Stimulated activated CD4-positive, alpha-beta T cell treated with anti-CD3 and anti-CD28 coated beads, Interleukin-15, amount 100 ng/mL, for 1 hour (primary cell): ENCODE measurements around the gene LAMA2.

ENCODE experiments used
- DNase-seq, 2 donors: peaks; one replicate each; pipeline ENCODE4 v3.0.0-alpha.2; 2020; ENCODE audit warnings: low read depth in 1 of 2, low spot score in 1 of 2

The LAMA2 gene

DNA sequence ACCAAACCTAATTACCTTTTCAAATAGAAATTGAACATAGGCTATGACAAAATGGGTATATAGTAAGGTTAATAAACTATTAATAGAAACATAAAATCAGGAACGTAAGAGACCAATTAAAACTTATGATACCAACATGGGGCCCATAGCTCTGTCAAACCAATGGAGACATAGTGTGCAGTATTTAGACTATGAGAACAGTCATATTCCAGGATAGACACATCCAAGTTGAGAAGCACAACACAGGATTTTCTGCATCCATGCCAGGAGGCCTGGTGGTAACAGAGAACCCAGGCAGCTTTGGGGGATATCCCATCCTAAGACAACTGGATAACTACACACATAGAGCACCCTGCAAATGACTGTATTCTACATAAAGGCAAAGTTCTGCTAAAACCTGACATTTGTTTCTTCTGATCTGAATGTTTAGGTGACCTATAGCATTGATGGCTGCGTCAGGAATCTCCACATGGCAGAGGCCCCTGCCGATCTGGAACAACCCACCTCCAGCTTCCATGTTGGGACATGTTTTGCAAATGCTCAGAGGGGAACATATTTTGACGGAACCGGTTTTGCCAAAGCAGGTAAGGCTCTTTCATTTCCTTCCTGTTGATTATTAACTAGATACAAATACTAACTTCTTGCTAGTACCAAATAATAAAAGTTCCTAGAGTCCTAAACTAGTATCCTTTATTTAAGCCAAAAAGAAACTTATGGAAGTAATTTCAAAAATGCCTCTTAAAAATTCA lies 624.3 kb downstream of the LAMA2 start:
- no peak for DNase-seq

DNA sequence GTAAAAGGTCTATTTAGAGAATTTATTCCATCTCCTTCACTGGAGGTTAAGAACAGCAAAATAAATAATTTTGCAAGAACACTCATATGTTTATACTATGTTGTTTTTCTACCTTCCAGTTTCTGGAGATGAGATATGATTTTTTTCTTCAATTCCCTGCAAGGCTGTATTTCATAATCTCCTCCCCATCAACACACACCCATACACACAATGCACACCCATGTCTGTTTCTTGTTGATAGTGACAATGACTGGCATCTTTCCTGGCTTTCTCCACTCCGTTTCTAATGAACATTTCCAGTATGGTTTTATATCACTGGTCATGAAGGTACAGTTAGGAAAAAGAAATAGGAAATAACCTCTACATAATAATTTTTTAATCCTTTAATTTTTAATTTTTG lies 624.9 kb downstream of the LAMA2 start:
- DNase-seq: no peak

DNA sequence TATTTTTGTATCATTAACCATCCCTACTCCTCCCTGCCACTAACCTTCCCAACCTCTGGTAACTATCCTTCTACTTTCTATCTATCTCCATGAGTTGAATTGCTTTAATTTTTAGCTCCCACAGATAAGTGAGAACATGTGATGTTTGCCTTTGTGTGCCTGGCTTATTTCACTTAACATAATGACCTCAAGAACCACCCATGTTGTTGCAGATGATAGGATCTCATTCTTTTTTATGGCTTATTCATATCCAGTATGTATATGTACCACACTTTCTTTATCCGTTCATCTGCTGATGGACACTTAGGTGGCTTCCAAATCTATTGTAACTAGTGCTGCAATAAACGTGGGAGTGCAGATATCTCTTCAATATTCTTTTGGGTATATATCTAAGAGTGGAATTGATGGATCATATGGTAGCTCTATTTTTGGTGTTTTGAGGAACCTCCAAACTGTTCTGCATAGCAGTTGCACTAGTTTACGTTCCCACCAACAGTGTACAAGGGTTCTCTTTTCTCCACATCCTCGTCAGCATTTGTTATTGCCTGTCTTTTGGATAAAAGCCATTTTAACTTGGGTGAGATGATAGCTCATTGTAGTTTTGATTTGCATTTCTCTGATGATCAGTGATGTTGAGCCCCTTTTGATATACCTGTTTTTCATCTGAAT lies 625.7 kb downstream of the LAMA2 start:
- no peak for DNase-seq

DNA sequence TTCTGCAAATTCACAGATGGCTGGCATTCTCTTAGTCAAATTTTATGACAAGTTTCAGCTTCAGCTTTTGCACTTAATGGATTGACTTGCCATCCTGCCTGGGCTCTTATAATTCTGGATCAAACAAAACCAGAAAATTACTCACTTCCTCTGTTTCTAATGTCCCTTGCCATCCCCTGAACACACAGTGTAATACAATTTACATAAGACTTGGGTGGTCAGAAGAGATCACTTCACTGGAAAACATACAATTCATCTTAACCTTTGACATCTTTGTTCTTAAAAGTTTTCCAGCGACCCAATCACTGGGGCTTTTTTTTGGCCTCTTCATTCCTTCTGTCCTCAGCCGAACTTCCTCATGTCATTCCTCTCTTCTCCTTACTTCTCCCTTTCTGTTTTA lies 628.0 kb downstream of the LAMA2 start:
- no peak for DNase-seq

DNA sequence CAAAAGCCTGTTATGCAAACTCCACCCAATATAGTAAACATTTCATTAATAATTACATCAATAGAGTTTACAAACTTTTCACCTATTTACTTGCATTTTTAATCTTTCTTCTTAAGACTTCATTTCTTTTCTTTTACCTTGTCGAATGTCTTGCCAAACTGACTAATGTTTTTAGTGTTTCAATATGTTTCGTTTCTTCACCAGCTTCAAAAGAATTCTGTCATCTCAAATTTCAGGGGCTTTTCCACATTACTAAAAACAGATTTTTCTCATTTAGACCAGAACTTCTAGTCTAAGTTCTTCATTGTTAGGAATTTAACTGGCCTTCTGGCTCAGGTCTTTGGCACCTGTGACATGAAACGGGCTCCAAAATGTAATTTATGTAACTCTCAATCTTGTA lies 630.5 kb downstream of the LAMA2 start:
- no peak for DNase-seq

DNA sequence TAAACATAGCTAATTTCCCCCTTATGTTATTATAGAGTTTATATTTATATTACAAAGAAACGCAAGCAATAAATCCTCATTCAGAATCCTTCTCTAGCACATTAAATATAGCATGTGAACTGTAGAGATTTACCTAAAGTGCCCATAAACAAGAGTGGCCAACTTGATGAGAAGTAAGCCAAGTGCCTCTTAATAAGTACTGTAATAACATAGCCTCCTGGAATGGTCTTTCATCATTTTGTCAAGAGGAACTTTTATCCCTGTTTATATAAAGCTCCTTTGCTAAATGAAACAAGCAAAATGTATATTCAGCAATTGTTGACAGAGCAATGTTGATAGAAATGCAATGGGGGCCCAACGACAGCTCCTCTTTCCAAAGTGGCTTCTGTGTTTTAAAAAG lies 632.1 kb downstream of the LAMA2 start:
- no peak for DNase-seq

DNA sequence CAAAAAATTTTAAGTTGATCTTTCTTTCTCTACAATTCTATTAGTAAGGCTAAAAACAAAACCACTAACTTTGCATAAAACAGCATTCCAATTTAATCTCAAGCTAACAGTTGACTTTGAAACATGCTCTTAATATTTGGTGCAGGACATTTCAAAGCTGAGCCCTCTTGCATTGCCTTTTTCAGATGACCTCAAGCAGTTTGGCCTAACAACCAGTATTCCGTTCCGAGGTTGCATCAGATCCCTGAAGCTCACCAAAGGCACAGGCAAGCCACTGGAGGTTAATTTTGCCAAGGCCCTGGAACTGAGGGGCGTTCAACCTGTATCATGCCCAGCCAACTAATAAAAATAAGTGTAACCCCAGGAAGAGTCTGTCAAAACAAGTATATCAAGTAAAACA lies 633.1 kb downstream of the LAMA2 start:
- no peak for DNase-seq

DNA sequence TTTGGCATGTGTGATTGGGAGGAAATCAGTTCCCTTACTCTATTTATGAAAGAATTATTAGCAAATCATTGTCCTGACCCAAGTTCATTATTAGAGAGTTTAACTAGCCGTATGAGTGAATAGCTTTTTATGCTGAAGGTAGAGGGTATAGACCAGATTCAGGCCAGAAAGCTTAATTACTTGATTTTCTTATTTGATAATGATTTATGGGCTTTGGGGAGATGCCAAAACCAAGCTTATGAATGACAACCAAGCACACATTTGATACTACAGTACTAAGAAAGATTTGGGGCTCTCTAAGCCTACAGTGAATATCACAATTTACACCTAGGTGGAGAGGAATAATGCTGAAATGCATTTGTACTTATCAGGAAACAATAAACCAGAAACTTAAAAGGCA lies 633.8 kb downstream of the LAMA2 start:
- no peak for DNase-seq

DNA sequence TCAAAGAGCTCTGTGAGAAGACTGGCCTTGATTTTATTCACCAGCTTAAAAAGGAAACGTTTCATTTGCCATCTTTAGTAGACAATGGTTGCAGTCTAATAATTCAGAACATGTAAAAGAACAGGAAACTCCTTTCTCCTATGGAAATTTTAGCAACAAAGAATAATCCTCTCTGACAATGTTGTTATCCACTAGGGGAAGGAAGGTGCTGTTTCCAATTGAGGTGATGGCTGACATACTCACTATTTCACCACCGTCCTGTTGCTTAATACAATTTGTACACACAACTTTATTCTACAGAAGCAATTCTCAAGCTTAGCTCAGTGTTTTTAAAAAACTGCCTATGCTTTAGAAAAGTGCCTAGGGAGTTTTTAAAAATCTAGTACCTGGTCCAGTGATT lies 634.4 kb downstream of the LAMA2 start:
- no peak for DNase-seq

DNA sequence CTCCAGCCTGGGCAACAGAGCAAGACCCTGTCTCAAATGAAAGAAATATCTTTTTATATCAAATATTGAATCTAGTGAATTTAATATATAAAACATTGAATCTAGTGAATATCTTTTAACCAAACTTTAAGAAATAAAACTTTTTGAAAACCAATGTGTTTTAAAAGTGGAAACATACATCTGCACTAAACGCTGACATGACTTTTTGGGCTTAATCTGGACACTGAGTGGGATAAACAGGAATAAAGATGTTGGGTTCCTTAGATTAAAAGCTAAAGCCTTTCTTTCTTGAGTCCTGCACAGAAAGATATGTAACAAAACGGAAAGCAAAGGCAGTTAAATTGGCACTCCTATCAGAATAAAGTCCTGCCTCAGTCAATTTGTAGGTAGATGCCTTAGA lies 636.8 kb downstream of the LAMA2 start:
- no peak for DNase-seq

DNA sequence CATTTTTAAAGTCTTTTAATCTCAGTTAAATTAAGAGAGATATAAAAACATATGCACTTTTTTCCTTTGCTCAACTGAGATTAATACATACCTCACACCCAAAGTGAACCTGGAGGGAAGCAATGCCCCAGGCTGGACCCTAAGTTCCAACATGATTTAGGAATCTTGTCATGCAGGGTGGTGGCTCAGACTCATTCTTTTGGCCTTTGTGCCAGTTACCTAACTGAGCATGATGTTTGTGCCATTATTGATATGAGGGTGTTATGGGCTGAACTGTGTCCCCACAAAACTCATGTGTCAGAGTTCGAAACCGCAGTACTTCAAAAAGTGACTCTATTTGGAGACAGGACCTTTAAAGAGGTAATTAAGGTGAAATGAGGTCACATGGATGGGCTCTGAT lies 639.0 kb downstream of the LAMA2 start:
- DNase-seq: no peak

DNA sequence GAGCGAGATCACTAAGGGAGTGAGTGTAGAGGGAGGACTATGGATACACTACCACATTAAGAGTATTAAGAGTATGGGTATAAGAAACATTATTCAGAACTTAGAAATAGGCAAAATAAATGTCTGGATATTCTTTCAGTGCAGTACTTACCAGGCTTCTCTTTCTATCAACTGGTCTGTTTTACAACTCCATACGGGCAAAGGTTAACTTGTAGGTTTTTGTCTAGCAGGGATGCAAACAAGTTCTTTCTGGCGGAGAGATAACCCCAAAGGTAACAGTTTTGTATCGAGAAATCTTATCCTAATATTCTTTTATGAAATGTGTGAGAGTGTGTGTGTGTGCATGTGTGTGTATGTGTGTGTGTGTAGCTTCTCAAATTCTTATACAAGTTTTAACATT lies 640.9 kb downstream of the LAMA2 start:
- no peak for DNase-seq

DNA sequence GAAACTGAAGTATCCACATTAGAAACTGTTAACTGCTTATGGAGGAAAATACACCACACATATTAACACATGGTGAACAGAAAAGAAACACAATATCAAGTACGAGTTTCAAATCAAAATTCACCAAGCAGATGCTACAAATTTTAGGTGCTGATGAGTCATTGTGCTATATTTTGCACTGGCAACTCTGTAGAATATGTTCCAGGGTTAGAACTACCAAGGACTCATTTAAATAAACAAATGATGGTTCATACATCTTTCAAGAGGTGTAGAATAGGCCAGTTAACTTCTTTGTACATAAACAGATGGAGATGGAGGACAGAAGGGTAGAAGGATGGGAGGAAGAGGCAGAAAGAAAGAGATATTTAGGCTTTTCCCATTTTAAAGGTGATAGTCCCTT lies 642.1 kb downstream of the LAMA2 start:
- DNase-seq: no peak

DNA sequence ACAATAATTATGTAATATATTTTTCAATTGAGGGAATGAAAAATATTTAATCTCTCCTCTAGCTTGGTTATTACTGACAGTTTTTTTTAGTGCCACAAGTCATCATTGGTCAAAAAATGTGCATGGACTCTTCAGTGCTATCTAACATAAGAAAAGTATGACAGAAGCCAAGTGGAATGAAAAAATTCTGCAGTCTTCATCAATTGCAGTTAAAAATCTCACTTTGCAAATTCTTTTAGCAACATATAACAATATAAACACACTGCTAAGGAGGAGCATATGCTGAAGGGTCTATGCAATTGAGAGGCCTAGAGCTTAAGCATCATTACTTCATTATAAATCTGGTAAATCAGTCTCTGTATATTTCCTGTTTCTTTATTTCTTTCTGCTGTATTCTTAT lies 652.0 kb downstream of the LAMA2 start:
- no peak for DNase-seq

DNA sequence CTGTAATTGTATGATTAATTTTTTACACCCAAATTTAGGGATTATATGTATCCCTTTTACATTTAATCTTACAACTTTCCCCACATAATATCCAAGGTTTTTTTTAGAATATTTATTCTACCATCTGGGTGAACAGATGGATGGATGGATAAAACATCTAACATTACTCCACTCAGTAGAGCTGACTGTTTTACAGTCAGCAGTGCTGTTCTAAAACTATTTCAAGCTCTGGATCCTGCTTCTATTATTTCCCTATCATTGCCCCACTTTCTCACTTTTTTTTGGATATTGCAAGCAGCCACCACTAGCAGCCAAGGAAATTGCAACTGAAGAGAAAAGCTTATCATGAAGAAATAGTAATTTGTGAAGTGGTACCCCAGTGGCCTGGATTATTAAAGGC lies 653.3 kb downstream of the LAMA2 start:
- no peak for DNase-seq

DNA sequence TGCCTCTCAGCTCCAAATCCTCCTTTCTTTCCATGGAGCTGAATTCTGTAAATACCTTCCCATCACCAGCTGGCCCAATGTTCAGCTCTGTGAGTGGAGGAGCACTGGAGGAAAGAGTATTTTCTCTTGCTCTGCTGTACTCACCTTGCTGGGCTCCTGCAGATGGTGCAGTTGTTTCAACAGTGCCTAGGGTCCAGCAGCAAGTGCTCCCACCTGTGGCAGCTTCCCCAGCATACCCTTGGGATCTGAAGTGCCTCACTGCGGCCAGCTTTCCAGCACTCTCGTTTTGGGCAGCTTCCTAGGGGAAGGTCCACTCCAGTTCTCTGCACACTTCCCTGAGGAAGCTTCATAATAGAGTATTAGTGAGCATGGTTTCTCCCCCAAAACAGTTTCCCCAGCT lies 656.1 kb downstream of the LAMA2 start:
- no peak for DNase-seq

DNA sequence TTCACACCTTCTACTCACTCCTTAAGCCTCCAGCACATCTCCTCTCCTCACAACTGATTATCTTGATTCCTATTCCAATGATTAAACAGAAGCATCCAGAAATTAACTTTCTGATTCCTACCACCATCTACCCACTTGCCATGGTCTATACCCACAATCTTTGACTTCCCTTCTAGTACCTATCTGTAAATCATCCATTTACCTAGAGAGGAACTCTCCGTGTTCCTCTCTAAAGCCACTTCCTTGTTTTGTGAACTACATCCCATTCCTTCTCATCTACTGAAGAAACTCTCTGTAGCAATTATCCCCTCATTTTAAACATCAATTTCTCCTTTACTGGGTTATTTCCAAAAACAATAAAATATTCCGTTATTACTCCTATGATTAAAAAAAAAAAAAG lies 659.8 kb downstream of the LAMA2 start:
- no peak for DNase-seq

DNA sequence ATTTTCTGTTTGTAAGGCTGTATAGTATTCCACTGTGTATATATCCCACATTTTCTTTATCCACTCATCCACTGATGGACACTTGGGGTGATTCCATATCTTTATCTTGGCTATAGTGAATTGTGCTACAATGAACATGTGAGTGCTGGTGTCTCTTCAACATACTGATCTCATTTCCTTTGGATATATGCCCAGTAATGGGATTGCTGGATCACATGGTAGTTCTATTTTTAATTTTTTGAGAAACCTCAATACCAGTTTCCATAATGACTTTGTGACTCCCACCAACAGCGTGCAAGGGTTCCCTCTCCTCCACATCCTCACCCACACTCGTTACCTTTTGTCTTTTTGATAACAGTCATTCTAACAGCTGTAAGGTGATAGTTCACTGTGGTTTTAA lies 661.0 kb downstream of the LAMA2 start:
- no peak for DNase-seq

DNA sequence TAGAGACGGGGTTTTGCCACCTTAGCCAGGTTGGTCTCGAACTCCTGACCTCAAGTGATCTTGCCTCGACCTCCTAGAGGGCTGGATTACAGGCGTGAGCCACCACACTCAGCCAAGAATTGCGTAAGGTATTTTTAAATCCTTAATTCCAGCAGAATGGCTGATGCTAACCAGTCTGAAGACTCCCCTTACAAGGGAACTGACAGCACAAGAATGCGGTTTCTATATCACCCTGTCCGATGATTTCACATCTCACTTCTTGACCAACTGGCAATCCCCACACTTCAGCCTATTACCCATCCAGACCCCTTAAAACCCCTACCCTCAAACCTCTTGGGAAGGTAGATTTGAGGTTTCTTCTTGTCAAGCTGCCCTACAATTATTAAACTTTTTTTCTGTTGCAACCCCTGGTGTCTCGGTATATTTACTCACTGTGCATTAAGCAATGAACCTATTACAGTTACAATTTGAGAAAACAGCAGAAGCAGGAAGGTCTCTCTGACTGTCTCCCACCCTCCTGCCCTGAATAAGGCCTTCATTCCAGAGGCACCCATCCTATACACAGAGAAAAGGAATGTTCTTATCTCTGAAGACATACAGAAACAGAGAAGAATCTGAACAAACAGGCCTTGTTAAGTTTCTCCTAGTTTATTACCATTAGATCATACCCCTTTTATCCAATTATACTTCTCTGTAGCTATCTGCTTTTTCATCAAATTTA lies 662.1 kb downstream of the LAMA2 start:
- DNase-seq: no peak

DNA sequence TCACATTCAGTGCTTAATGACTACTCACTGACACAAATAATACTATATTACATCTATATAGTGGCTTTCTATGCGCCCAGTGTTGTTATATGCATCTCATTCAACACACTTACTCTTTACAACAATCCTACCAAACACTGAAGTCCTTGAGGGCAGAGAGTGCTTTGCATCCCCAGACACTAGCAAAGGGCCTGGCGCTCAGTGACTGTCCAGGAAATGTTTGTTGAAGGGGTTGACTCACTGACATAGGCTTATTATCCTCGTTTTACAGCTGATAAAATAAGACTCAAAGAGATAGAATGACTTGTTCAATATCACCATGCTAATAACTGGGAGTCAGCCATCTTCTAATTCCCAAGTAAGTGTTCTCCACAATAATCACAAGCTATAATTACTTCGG lies 663.8 kb downstream of the LAMA2 start:
- no peak for DNase-seq

DNA sequence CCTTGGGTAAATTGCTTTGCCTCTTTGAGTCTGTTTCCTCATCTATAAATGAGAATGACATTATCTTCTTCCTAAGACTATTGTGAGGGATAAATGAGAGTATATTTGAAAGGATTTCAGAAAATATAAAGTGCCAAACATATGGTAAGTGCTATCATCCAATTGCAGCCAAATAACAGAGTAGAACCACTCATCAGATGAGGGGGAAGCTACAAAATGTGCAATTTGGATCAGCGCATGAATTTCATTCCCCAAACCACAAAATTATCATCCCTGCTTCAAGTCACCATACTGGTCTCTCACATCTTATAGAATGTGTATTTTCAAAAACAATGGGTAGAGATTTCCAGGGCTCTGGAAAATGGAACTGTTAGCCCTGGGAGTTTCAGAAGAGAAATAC lies 668.5 kb downstream of the LAMA2 start:
- no peak for DNase-seq

DNA sequence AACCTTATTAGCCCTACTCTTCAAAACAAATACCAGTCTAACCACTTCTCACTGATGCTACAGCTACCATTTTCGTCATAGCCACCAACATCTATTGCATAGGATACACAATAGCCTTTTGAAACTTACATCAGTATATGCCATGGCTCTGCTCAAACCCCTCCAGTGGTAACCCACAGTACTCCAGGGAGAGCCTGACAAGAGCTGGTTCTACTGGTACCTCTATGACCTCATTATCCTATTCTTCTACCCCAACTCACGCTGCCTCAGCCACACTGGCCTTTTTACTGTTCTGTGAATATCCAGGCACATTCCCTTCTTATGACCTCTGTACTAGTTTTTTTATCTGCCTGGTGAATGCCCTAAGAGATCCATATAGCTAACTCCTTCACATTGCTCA lies 669.5 kb downstream of the LAMA2 start:
- DNase-seq: no peak
